ENCODE results near the gene GNMT. TPM values are rescaled to one million over a fixed set of nuclear protein-coding genes. Genes with fewer than 3 reads are reported as not detected.

GNMT gene
- total and polyA plus RNA-seq, 9 donors: 0.35 to 2.7 (median 1.1) TPM

GRCh38 chr6:42966571-42966970, 6.0 kb downstream of the GNMT start:
- H3K36me3 ChIP-seq: peaks cover 3% of the 10 kb centered on the region
- no peak for DNase-seq
- no peaks in the 10 kb centered on the region for H3K9me3 ChIP-seq
- intact Hi-C loops (cut with DNase I): loop anchor here in 1 of 4 donors (10.0 kb wide), 1 partner anchor 52 kb away; the partner anchor contains the start of gene PTCRA
- H3K4me3 ChIP-seq: no peak overlapping the region
- no peak for TF ChIP-seq EP300 (IDR thresholded peaks at IDR 0.05)
- no peak for TF ChIP-seq POLR2A (IDR thresholded peaks at IDR 0.05)
- TF ChIP-seq, protein P1, sequence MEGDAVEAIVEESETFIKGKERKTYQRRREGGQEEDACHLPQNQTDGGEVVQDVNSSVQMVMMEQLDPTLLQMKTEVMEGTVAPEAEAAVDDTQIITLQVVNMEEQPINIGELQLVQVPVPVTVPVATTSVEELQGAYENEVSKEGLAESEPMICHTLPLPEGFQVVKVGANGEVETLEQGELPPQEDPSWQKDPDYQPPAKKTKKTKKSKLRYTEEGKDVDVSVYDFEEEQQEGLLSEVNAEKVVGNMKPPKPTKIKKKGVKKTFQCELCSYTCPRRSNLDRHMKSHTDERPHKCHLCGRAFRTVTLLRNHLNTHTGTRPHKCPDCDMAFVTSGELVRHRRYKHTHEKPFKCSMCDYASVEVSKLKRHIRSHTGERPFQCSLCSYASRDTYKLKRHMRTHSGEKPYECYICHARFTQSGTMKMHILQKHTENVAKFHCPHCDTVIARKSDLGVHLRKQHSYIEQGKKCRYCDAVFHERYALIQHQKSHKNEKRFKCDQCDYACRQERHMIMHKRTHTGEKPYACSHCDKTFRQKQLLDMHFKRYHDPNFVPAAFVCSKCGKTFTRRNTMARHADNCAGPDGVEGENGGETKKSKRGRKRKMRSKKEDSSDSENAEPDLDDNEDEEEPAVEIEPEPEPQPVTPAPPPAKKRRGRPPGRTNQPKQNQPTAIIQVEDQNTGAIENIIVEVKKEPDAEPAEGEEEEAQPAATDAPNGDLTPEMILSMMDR (IDR thresholded peaks at IDR 0.05): no peak
- H3K4me1 ChIP-seq (ENCODE audit: insufficient read depth): no peaks in the 10 kb centered on the region
- no peak overlapping the region for H3K27ac ChIP-seq
- no peaks in the 10 kb centered on the region for H3K27me3 ChIP-seq
- 70 to 81% (median 73%) methylated on average over 7 of the region's 7 CpGs for WGBS, 3 donors

DNA sequence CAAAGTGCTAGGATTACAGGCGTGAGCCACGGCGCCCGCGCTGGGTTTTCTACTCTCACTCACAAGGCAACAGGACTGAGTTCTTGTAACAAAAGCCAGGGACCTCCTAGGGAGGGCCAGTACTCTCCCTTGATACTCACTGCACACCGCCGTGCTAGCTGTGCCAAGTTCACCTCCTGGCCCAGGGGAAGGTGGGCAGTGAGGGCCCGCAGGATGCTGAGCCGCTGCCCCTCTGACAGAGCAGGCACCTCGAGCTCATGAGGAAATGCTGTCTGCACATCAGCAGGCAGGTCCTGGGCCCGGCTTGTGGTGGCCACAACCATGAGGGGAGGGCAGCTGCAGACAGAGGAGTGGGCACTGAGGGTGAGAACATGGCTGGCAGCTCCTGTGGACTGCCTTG, 6.7 kb downstream of the GNMT start:
- no peaks in the 10 kb centered on the region for H3K27me3 ChIP-seq
- no peak for DNase-seq
- H3K4me3 ChIP-seq: no peak overlapping the region
- intact Hi-C loops (cut with DNase I): loop anchor here in 1 of 4 donors (10.0 kb wide), 1 partner anchor 52 kb away; the partner anchor contains the start of gene PTCRA
- 91 to 95% (median 93%) methylated on average over 11 of the region's 11 CpGs for WGBS, 3 donors
- H3K27ac ChIP-seq: no peak overlapping the region
- H3K9me3 ChIP-seq: no peaks in the 10 kb centered on the region
- H3K36me3 ChIP-seq: peaks cover 3% of the 10 kb centered on the region
- TF ChIP-seq POLR2A (IDR thresholded peaks at IDR 0.05) (no peak), EP300 (IDR thresholded peaks at IDR 0.05) (no peak)
- TF ChIP-seq, protein P1 (IDR thresholded peaks at IDR 0.05): no peak
- no peaks in the 10 kb centered on the region for H3K4me1 ChIP-seq (ENCODE audit: insufficient read depth)

GRCh38 chr6:42968126-42968701, 7.7 kb downstream of the GNMT start:
- Histone ChIP-seq H3K9me3 (no peaks in the 10 kb centered on the region), H3K4me3 (no peak overlapping the region), H3K27me3 (no peaks in the 10 kb centered on the region), H3K36me3 (peaks cover 3% of the 10 kb centered on the region), H3K4me1 (ENCODE audit: insufficient read depth) (no peaks in the 10 kb centered on the region), H3K27ac (no peak overlapping the region)
- intact Hi-C loops (cut with DNase I): loop anchor here in 1 of 4 donors (10.0 kb wide), 1 partner anchor 53 kb away; the partner anchor contains the start of gene PTCRA
- WGBS, 3 donors: 86 to 94% (median 92%) methylated on average over 12 of the region's 12 CpGs
- TF ChIP-seq, protein P1 (IDR thresholded peaks at IDR 0.05): no peak
- TF ChIP-seq EP300 (IDR thresholded peaks at IDR 0.05) (no peak), POLR2A (IDR thresholded peaks at IDR 0.05) (no peak)
- no peak for DNase-seq

DNA sequence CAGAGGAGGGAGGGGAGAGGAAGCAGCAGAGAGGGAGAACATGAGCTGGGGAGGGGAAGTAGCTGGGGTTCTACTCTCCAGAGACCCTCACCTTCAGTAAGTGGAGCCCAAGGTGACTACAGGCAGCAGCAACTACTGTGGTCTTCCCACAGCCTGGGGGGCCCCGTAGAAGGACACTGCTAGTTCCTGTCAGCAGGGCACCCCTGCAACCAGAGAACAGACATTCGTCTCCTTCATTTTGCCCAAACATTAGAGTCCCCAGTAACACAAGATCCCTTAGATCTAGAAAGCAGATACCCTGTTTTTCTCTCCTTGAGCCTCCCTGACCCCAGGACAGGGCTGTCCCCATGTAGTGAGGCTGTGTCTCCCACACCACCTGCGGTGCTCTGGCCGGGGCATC, 8.2 kb downstream of the GNMT start:
- no peak for TF ChIP-seq EP300 (IDR thresholded peaks at IDR 0.05)
- TF ChIP-seq, protein P1 (IDR thresholded peaks at IDR 0.05): no peak
- TF ChIP-seq POLR2A (IDR thresholded peaks at IDR 0.05): no peak
- peaks cover 3% of the 10 kb centered on the region for H3K36me3 ChIP-seq
- intact Hi-C loops (cut with DNase I): loop anchor here in 1 of 4 donors (10.0 kb wide), 1 partner anchor 54 kb away; the partner anchor contains the start of gene PTCRA
- WGBS, 3 donors: 67 to 92% (median 75%) methylated on average over 4 of the region's 4 CpGs
- no peak overlapping the region for H3K27ac ChIP-seq
- no peaks in the 10 kb centered on the region for H3K9me3 ChIP-seq
- H3K4me3 ChIP-seq: no peak overlapping the region
- H3K27me3 ChIP-seq: no peaks in the 10 kb centered on the region
- no peaks in the 10 kb centered on the region for H3K4me1 ChIP-seq (ENCODE audit: insufficient read depth)
- no peak for DNase-seq
